CD14-positive monocyte (primary cell): ENCODE measurements around the gene CYLD. TPM values are rescaled to one million over a fixed set of nuclear protein-coding genes. Genes with fewer than 3 reads are reported as not detected.
A peak's percentile ranks its signal among the peaks of the same experiment; 100 is the strongest.

Experiments
- DNase-seq, 3 donors: peaks; one replicate each; pipeline ENCODE4 v3.0.0-alpha.2; 2011 to 2022
- H2AFZ ChIP-seq: 2 replicates; pipeline ENCODE4 v1.6.0; 2012; ENCODE audit warnings: mild to moderate bottlenecking, low read depth, low read length, inconsistent platforms; ENCODE audit not compliant: insufficient read depth, poor library complexity, severe bottlenecking
- H3K27ac ChIP-seq, 2 donors: 1 replicate in 1 of 2; 2 replicates in 1 of 2; pipeline ENCODE4 v1.5.1; 2012 to 2013; ENCODE audit warnings: low read length in 2 of 2, control low read depth in 1 of 2, inconsistent platforms in 1 of 2, low read depth in 1 of 2, mild to moderate bottlenecking in 1 of 2
- H3K27me3 ChIP-seq, 2 donors: one replicate each; pipeline versions ENCODE4 v1.6.0 to v1.6.1; 2011 to 2013; ENCODE audit warnings: low read length in 2 of 2; ENCODE audit not compliant: control insufficient read depth in 2 of 2, insufficient read depth in 2 of 2
- H3K36me3 ChIP-seq, 2 donors: replicated peaks in 1 of 2; 1 replicate in 1 of 2; 2 replicates in 1 of 2; pipeline versions ENCODE4 v1.5.1 to v1.6.1; 2012 to 2013; ENCODE audit warnings: low read length in 2 of 2, control low read depth in 1 of 2, inconsistent platforms in 1 of 2, mild to moderate bottlenecking in 1 of 2; ENCODE audit not compliant: insufficient read depth in 2 of 2, control insufficient read depth in 1 of 2
- H3K4me1 ChIP-seq, 2 donors: 1 replicate in 1 of 2; 2 replicates in 1 of 2; pipeline versions ENCODE4 v1.5.1 to v1.6.1; 2012 to 2013; ENCODE audit warnings: low read length in 2 of 2, control low read depth in 1 of 2, inconsistent platforms in 1 of 2, mild to moderate bottlenecking in 1 of 2, moderate library complexity in 1 of 2; ENCODE audit not compliant: insufficient read depth in 2 of 2, control insufficient read depth in 1 of 2
- H3K4me2 ChIP-seq: replicated peaks from 2 replicates; pipeline ENCODE3; 2012; ENCODE audit warnings: low read length, moderate library complexity, mild to moderate bottlenecking; ENCODE audit not compliant: poor library complexity, severe bottlenecking; ENCODE audit errors: extremely low read depth
- H3K4me3 ChIP-seq, 3 experiments: fragments of 200-600 bp in 1 of 3; sonication (generic) in 1 of 3; replicated peaks in 1 of 3; 1 replicate in 2 of 3; 2 replicates in 1 of 3; pipeline ENCODE4 v1.5.1; 2011 to 2013; ENCODE audit warnings: low read length in 3 of 3, mild to moderate bottlenecking in 3 of 3, control low read depth in 2 of 3, low read depth in 2 of 3, inconsistent platforms in 1 of 3, moderate library complexity in 1 of 3
- H3K79me2 ChIP-seq: 2 replicates; pipeline ENCODE4 v1.6.0; 2012; ENCODE audit warnings: mild to moderate bottlenecking, control low read depth, inconsistent platforms, low read length, moderate library complexity; ENCODE audit not compliant: insufficient read depth
- H3K9ac ChIP-seq: 2 replicates; pipeline ENCODE4 v1.6.0; 2017; ENCODE audit warnings: low read length, mild to moderate bottlenecking; ENCODE audit not compliant: insufficient read depth, poor library complexity, severe bottlenecking
- H3K9me3 ChIP-seq, 2 donors: replicated peaks in 1 of 2; 1 replicate in 1 of 2; 2 replicates in 1 of 2; pipeline versions ENCODE4 v1.5.1 to v1.6.1; 2012 to 2013; ENCODE audit warnings: low read length in 2 of 2, control low read depth in 1 of 2; ENCODE audit not compliant: control insufficient read depth in 1 of 2, insufficient read depth in 1 of 2
- H4K20me1 ChIP-seq: 2 replicates; pipeline ENCODE4 v1.6.0; 2012; ENCODE audit warnings: mild to moderate bottlenecking, low read length, control low read depth, moderate library complexity; ENCODE audit not compliant: insufficient read depth
- H3K27ac Mint-ChIP-seq, 7 donors: one replicate each; pipeline ENCODE4 v1.8.0; 2020; ENCODE audit warnings: mild to moderate bottlenecking in 7 of 7, mixed read lengths in 7 of 7, moderate library complexity in 6 of 7, inconsistent platforms in 2 of 7
- H3K27me3 Mint-ChIP-seq, 3 donors: one replicate each; pipeline ENCODE4 v1.8.0; 2021 to 2022; ENCODE audit warnings: low read depth in 3 of 3, mild to moderate bottlenecking in 3 of 3, mixed read lengths in 3 of 3, moderate library complexity in 3 of 3, inconsistent platforms in 1 of 3
- H3K36me3 Mint-ChIP-seq, 2 donors: one replicate each; pipeline ENCODE4 v1.8.0; 2020; ENCODE audit warnings: mixed read lengths in 2 of 2, inconsistent platforms in 1 of 2, mild to moderate bottlenecking in 1 of 2
- H3K4me1 Mint-ChIP-seq: one replicate; pipeline ENCODE4 v1.8.0; 2020; ENCODE audit warnings: mild to moderate bottlenecking, mixed read lengths
- H3K4me3 Mint-ChIP-seq, 2 donors: one replicate each; pipeline ENCODE4 v1.8.0; 2020; ENCODE audit warnings: mild to moderate bottlenecking in 2 of 2, mixed read lengths in 2 of 2, moderate library complexity in 1 of 2
- H3K9me3 Mint-ChIP-seq, 7 donors: one replicate each; pipeline ENCODE4 v1.8.0; 2020 to 2022; ENCODE audit warnings: mixed read lengths in 7 of 7, mild to moderate bottlenecking in 6 of 7, moderate library complexity in 6 of 7, inconsistent platforms in 2 of 7
- WGBS: methylation state at CpG from one replicate; pipeline ENCODE4 v1.1.5; 2013; ENCODE audit warnings: missing lambda C conversion rate; ENCODE audit not compliant: insufficient coverage; 5-methylcytosine and 5-hydroxymethylcytosine counted together
- intact Hi-C, 2 donors: fragments of 100-400 bp; cut with micrococcal nuclease; formaldehyde crosslinking; loops; one replicate each; pipeline versions ENCODE4 v1.15.0 to v1.15.1; 2023
- polyA plus RNA-seq, 3 donors: library from polyadenylated mRNA; depleted of rRNA in 1 of 3; unstranded in 2 of 3; stranded (reverse) in 1 of 3; fragments of 300-500 nt in 2 of 3; fragments of >200 nt in 1 of 3; fragmentation: Illumina TruSeq in 2 of 3; gene quantifications; 1 replicate in 2 of 3; 2 replicates in 1 of 3; pipeline ENCODE4 v1.2.3, GENCODE V29; 2012 to 2021
- TF ChIP-seq, protein P1 (sequence below): fragments of 200-600 bp; IDR thresholded peaks from one replicate; pipeline ENCODE4 v1.8.0; 2022; ENCODE audit warnings: antibody characterized with exemption, mild to moderate bottlenecking

CYLD gene
- polyA plus RNA-seq, 3 donors, result 32.1 to 57.9 (median 35.9) TPM

DNA sequence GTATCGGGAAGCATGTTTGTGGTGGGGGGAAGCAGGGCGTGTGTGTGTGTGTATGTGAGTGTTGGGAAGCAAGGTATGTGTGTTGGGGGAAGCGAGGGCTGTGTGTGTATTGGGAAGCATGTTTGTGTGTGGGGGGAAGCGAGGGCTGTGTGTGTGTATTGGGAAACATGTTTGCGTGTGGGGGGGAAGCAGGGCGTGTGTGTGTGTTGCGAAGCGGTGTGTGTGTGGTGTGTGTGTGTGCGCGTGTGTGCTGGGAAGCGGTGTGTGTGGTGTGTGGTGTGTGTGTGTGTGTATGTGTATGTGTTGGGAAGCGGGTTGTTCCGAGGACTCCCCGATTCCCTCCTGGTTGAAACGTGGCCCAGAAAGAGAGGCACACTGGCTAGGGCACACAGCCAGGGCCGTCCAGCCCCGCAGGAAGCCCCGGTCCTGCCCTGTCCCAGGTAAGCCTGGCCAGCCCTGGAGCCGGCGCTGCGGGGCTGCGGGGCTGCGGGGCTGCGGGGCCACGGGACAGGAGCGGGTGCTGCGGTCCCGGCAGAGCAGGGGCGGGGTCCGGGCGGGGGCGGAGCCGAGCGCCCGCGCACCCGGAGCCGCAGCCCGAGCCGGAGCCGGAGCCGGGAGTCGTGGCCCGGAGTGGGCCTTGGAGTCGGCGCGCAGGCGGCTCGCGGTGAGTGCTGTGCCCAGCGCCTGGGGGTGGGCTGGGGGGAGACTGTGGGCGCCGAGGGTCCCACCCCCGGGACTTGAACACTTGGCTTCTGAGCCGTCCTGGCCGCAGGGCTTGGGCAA lies 48.7 kb upstream of the CYLD start, which contains the start of gene NOD2:
Gene NOD2, plus strand, starts transcription at position 608 of the 783 bp plus-strand sequence. CDS start 5,890 bp downstream, outside the sequence.
- no peaks in the 10 kb centered on the region for H3K27me3 ChIP-seq
- WGBS, result 6% methylated on average over 53 of the region's 56 CpGs
- peak within 1 kb of the TSS; percentile 95 for H3K9ac ChIP-seq
- peak within 1 kb of the TSS; percentile 95 to 99 for H3K4me3 Mint-ChIP-seq
- peak within 1 kb of the TSS; percentile 88 to 95 (median 90) for H3K4me3 ChIP-seq
- peaks cover 2% of the 10 kb centered on the region for H4K20me1 ChIP-seq
- H3K36me3 ChIP-seq, result no peaks in the 10 kb centered on the region
- H2AFZ ChIP-seq, result peak within 1 kb of the TSS; percentile 55
- H3K4me1 ChIP-seq, result peaks cover 48 to 57% of the 10 kb centered on the region in 2 donors
- H3K27me3 Mint-ChIP-seq, result no peaks in the 10 kb centered on the region
- intact Hi-C loops, result loop anchor here in 1 of 2 donors (10.0 kb wide), 1 partner anchor 418 kb away; no protein-coding TSS in a partner anchor
- H3K27ac Mint-ChIP-seq, result peak within 1 kb of the TSS; percentile 98 to 100 (median 99)
- no peaks in the 10 kb centered on the region for H3K9me3 Mint-ChIP-seq
- peaks cover 6 to 20% of the 10 kb centered on the region in 2 donors for H3K36me3 Mint-ChIP-seq
- peaks cover 78% of the 10 kb centered on the region for H3K4me1 Mint-ChIP-seq
- peak within 1 kb of the TSS; percentile 99 for H3K4me2 ChIP-seq
- peaks cover 59% of the 10 kb centered on the region for H3K79me2 ChIP-seq
- peak within 1 kb of the TSS; percentile 97 to 100 for H3K27ac ChIP-seq
- TF ChIP-seq, protein P1, sequence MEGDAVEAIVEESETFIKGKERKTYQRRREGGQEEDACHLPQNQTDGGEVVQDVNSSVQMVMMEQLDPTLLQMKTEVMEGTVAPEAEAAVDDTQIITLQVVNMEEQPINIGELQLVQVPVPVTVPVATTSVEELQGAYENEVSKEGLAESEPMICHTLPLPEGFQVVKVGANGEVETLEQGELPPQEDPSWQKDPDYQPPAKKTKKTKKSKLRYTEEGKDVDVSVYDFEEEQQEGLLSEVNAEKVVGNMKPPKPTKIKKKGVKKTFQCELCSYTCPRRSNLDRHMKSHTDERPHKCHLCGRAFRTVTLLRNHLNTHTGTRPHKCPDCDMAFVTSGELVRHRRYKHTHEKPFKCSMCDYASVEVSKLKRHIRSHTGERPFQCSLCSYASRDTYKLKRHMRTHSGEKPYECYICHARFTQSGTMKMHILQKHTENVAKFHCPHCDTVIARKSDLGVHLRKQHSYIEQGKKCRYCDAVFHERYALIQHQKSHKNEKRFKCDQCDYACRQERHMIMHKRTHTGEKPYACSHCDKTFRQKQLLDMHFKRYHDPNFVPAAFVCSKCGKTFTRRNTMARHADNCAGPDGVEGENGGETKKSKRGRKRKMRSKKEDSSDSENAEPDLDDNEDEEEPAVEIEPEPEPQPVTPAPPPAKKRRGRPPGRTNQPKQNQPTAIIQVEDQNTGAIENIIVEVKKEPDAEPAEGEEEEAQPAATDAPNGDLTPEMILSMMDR, result no peak
- H3K9me3 ChIP-seq, result no peaks in the 10 kb centered on the region
- peak in 2 of 3 donors; percentile 33 to 48 for DNase-seq

- Histone ChIP-seq H2AFZ (no peak overlapping the region), H3K9me3 (no peaks in the 10 kb centered on the region), H3K27ac (peak overlapping the region; percentile 97 to 100), H3K36me3 (peaks cover under 1 to 5% of the 10 kb centered on the region in 2 donors), H3K79me2 (peaks cover 69% of the 10 kb centered on the region), H4K20me1 (peaks cover 9% of the 10 kb centered on the region), H3K9ac (peak overlapping the region; percentile 95), H3K4me2 (peak overlapping the region; percentile 99), H3K27me3 (no peaks in the 10 kb centered on the region), H3K4me1 (peaks cover 58 to 63% of the 10 kb centered on the region in 2 donors), H3K4me3 (peak overlapping the region; percentile 88 to 95 (median 90))
- no peak for DNase-seq
- peak overlapping the region; percentile 95 to 99 for H3K4me3 Mint-ChIP-seq
- intact Hi-C loops, result loop anchor here (1.0 to 10.0 kb wide), 2 partner anchors 9 to 419 kb away; no protein-coding TSS in a partner anchor
- WGBS, result no CpG with 5 or more reads among the region's 2 CpGs
- peak overlapping the region; percentile 98 to 100 (median 99) for H3K27ac Mint-ChIP-seq
- H3K9me3 Mint-ChIP-seq, result no peaks in the 10 kb centered on the region
- H3K27me3 Mint-ChIP-seq, result no peaks in the 10 kb centered on the region
- peaks cover 80% of the 10 kb centered on the region for H3K4me1 Mint-ChIP-seq
- H3K36me3 Mint-ChIP-seq, result peaks cover 14 to 29% of the 10 kb centered on the region in 2 donors
- TF ChIP-seq, protein P1, result no peak
Observed at GRCh38 chr16:50694206-50694605, 47.7 kb upstream of the CYLD start.
